HG03039 (cell line): ENCODE results near the gene NOXA1.
"Not testable (repeated sequence)": the region's sequence is repeated elsewhere in the genome, so short reads cannot be mapped to it uniquely, and the experiment has no call there.

Experiments used
- ATAC-seq: cut with Tn5 transposase; IDR thresholded peaks from one replicate; pipeline ENCODE4 v1.9.1; 2021; ENCODE audit warnings: mild to moderate bottlenecking, moderate library complexity; ENCODE audit not compliant: unreplicated experiment

NOXA1 gene, protein sequence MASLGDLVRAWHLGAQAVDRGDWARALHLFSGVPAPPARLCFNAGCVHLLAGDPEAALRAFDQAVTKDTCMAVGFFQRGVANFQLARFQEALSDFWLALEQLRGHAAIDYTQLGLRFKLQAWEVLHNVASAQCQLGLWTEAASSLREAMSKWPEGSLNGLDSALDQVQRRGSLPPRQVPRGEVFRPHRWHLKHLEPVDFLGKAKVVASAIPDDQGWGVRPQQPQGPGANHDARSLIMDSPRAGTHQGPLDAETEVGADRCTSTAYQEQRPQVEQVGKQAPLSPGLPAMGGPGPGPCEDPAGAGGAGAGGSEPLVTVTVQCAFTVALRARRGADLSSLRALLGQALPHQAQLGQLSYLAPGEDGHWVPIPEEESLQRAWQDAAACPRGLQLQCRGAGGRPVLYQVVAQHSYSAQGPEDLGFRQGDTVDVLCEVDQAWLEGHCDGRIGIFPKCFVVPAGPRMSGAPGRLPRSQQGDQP

GRCh38 chr9:137422604-137423513 lies at the start of gene NOXA1, which contains the start of gene EXD3:
Gene NOXA1 (plus strand): TSS chr9:137423393. CDS start chr9:137423530, 137 bp downstream.
Gene EXD3 (minus strand): TSS chr9:137423162. CDS start chr9:137395357, 27,805 bp downstream.
- ATAC-seq = peak; percentile 77

DNA sequence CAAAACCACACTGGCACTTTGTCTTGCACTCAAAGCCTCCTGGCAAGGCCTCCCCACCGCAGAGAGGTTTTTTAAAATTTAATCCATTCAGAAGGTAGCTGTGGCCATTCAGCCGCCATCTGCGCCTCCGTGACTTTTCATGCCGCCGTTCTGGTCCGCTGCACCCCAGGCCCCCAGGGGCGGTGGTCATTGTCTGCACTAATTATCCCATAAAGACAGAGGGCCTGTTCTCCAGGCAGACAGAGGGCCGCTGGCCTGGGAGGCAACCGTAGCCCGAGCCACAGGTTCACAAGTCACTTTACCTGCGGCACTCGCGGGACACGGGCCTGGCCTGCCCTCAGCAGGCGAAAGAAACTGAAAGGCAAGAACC lies 49.6 kb upstream of the NOXA1 start:
- ATAC-seq = no peak

DNA sequence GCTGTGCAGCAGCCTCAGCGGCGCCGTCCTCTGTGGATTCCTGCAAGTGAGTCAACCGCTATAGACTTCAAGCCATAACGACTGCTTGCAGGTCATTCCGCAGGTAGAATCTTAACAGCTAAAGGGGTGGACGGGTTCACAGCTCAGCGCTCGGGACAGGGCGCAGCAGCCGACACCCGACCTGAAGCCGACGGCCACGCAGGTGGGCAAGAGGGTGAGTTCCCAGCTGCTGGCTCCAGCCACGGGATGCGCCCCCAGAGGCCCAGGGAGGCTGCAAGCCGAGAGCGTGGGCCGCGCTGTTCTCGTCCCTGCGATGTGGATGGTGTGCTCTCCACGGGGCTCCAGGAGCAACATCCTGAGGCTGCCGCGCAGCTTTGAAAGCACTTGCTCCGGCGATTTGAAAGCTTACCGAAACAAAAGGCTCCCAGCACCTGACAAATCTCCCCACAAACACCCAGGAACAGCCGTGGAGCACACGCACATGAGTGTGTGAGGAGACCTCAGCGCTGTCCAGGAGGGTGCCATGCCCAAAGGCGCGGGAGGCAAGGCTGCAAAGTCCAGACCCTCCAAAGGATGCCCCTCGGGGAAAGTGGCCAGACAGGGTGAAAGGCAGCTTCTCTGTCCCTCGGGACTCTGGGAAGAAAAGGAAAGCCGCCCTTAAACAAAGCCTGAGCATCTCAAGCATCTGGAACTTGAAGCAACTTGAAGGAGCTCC lies 48.9 kb upstream of the NOXA1 start:
- ATAC-seq = no peak

GRCh38 chr9:137375321-137376058 lies 47.7 kb upstream of the NOXA1 start:
- ATAC-seq = no peak

DNA sequence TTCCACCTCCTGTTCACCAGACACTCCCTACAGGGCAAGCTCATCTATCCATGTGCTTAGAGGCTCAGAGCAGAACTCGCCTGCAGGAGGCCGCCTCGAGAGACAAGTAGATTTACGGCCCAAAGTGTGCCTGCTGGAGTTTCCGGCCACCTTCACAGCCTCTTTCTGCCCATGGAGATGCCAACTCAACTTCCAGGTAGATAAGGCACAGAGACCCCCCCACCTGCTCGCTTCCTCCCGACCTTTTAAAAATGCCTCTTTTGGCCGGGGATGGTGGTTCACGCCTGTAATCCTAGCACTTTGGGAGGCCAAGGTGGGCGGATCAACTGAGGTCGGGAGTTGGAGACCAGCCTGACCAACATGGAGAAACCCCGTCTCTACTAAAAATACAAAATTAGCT lies 46.8 kb upstream of the NOXA1 start:
- no peak for ATAC-seq

DNA sequence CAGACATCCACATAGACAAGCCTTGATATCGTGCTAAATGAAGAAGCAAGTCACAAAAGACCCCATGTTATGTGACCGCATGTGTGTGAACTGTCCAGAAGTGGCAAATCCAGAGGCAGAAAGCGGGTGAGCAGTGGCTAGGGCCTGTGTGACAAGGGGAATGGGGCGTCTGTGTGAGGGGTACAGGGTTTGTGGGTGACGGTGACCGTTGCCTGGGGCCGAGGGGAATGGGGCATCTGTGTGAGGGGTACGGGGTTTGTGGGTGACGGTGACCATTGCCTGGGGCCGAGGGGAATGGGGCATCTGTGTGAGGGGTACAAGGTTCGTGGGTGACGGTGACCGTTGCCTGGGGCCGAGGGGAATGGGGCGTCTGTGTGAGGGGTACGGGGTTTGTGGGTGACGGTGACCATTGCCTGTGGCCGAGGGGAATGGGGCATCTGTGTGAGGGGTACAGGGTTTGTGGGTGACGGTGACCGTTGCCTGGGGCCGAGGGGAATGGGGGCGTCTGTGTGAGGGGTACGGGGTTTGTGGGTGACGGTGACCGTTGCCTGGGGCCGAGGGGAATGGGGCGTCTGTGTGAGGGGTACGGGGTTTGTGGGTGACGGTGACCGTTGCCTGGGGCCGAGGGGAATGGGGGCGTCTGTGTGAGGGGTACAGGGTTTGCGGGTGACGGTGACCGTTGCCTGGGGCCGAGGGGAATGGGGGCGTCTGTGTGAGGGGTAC lies 44.3 kb upstream of the NOXA1 start:
- ATAC-seq = not testable (repeated sequence)

DNA sequence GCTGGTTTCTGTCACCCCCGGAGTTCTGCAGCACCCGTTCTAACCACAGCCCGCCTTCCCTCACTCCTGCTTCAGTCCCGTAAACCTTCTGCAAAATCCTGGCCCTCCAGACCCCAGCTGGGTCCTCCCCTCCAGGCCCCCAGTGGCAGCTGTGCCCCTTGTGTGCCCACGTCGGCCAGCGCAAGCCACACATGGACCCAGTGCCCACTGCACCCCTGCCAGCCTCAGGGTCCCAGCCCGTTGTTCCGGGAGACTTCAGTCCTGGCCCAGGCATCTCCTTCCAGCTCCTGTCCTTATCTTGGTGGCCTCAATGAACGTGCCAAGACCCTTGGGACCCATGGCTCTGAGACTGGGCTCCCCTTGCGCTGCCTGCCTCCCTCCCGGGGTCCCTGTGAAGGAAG lies 43.4 kb upstream of the NOXA1 start:
- no peak for ATAC-seq

GRCh38 chr9:137380171-137380570 lies 43.0 kb upstream of the NOXA1 start:
- no peak for ATAC-seq

GRCh38 chr9:137380606-137381005 lies 42.6 kb upstream of the NOXA1 start:
- ATAC-seq = no peak

GRCh38 chr9:137381501-137382443 lies 41.4 kb upstream of the NOXA1 start:
- ATAC-seq = no peak

GRCh38 chr9:137382444-137383080 lies 40.6 kb upstream of the NOXA1 start:
- ATAC-seq = no peak

DNA sequence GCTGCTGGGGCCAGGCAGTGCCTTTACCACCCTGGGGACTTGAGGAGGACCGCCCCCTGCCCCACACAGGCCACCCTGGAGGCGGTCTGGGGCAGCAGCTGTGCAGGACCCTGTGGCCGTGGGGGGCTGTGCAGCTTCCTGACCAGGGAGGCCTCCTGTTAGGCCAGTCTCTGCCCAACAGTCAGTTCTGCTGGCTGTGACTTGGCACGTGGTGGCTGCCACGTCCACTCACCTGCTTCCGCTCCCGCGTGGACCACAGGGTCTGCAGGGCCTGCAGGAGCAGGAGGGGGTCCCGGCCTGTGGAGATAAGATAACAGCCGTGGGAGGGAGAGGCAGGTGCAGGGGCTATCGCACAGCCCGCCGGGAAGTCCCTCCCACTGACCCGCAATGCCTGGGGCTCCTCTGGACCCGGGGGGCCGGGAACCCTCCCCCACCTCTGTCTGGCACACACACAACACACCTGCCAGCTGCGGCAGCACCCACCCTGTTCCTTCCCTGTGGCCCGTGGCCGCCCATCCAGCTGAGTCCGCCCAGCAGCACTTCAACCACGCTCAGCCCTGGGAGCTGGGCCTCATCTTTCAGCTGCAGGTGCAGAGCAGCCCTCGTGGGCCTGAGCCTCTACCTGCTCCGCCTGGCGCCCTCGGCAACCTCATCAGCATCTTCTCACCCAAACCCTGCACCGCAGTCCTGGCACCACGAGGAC lies 40.0 kb upstream of the NOXA1 start:
- no peak for ATAC-seq

GRCh38 chr9:137383784-137384756 lies 39.1 kb upstream of the NOXA1 start:
- ATAC-seq = no peak

DNA sequence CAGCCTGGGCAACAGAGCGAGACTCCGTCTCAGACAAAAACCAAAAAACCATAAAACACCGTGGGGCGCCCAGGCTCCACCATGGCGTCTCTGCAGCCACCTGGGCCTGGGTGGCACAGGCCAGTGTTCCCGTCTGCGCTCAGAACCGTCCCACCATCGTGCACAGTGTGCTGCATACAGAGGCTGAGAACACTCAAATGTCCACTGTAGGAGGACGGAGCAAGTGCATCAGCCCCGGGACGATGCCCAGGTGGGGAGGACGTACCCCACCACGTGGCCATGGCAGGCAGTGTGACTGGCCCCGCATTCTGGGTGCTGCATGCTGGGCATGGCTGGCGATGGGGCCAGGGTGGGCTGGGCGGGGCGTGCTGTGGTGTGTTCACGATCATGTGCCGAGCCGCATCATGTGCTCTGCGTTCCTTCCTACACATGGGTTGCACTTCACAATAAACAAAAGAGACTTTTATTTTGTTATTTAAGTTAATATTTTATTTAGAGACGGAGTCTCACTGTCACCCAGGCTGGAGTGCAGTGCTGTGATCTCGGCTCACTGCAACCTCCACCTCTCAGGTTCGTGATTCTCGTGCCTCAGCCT lies 38.0 kb upstream of the NOXA1 start:
- no peak for ATAC-seq

GRCh38 chr9:137386507-137387113 lies 36.6 kb upstream of the NOXA1 start:
- ATAC-seq = not testable (repeated sequence)
